CD4-positive, alpha-beta T cell (primary cell): ENCODE results near the gene CCL8. TPM values are rescaled to one million over a fixed set of nuclear protein-coding genes. Genes with fewer than 3 reads are reported as not detected.
"Not testable (repeated sequence)": the region's sequence is repeated elsewhere in the genome, so short reads cannot be mapped to it uniquely, and the experiment has no call there.

ENCODE experiments used
- ATAC-seq: fragments of 200-7000 bp; cut with Tn5 transposase; one replicate; pipeline ENCODE4 v1.10.0; 2022; ENCODE audit warnings: mild to moderate bottlenecking; ENCODE audit not compliant: poor library complexity
- CTCF ChIA-PET: fragments of 350-600 bp; sonication (Branson Sonifier 250); formaldehyde crosslinking; loops from one replicate; lab custom pipeline; 2021; ENCODE audit warnings: antibody characterized with exemption, inconsistent platforms; lab: Charles Lee
- POLR2A ChIA-PET: fragments of 350-600 bp; sonication (Branson Sonifier 250); formaldehyde crosslinking; loops from one replicate; lab custom pipeline; 2021; ENCODE audit warnings: antibody characterized with exemption, inconsistent platforms; lab: Charles Lee
- DNase-seq, 14 experiments: peaks; one replicate each; pipeline ENCODE4 v3.0.0-alpha.2; 2013 to 2020; ENCODE audit warnings: mixed read lengths in 2 of 14
- H3K27ac ChIP-seq, 2 donors: one replicate each; pipeline versions ENCODE4 v1.5.1 to v1.7.0; 2013; ENCODE audit warnings: low read length in 2 of 2, low read depth in 1 of 2, mild to moderate bottlenecking in 1 of 2
- H3K27me3 ChIP-seq, 2 experiments: 1 replicate in 1 of 2; 2 replicates in 1 of 2; pipeline versions ENCODE4 v1.6.1 to v1.7.0; 2013; ENCODE audit warnings: low read length in 2 of 2, control low read depth in 1 of 2, mild to moderate bottlenecking in 1 of 2, moderate library complexity in 1 of 2; ENCODE audit not compliant: insufficient read depth in 2 of 2, control insufficient read depth in 1 of 2
- H3K36me3 ChIP-seq: one replicate; pipeline ENCODE4 v1.6.1; 2013; ENCODE audit warnings: low read length, control low read depth; ENCODE audit not compliant: insufficient read depth
- H3K4me1 ChIP-seq: one replicate; pipeline ENCODE4 v1.6.1; 2013; ENCODE audit warnings: low read length, control low read depth; ENCODE audit not compliant: insufficient read depth
- H3K4me3 ChIP-seq: one replicate; pipeline ENCODE4 v1.5.1; 2013; ENCODE audit warnings: mild to moderate bottlenecking, low read length, moderate library complexity
- H3K9me3 ChIP-seq, 2 experiments: 1 replicate in 1 of 2; 2 replicates in 1 of 2; pipeline versions ENCODE4 v1.6.1 to v1.7.0; 2013; ENCODE audit warnings: low read length in 2 of 2, mild to moderate bottlenecking in 2 of 2, control low read depth in 1 of 2, moderate library complexity in 1 of 2; ENCODE audit not compliant: control insufficient read depth in 1 of 2, insufficient read depth in 1 of 2
- H3K27ac Mint-ChIP-seq: one replicate; pipeline ENCODE4 v1.8.0; 2020; ENCODE audit warnings: mixed read lengths
- H3K27me3 Mint-ChIP-seq: one replicate; pipeline ENCODE4 v1.8.0; 2021; ENCODE audit warnings: mixed read lengths
- H3K36me3 Mint-ChIP-seq: one replicate; pipeline ENCODE4 v1.8.0; 2021; ENCODE audit warnings: low read depth, mixed read lengths
- H3K4me1 Mint-ChIP-seq: one replicate; pipeline ENCODE4 v1.8.0; 2021; ENCODE audit warnings: low read depth, mixed read lengths
- H3K4me3 Mint-ChIP-seq: one replicate; pipeline ENCODE4 v1.8.0; 2020; ENCODE audit warnings: mild to moderate bottlenecking, mixed read lengths
- H3K9me3 Mint-ChIP-seq: one replicate; pipeline ENCODE4 v1.8.0; 2020; ENCODE audit warnings: mixed read lengths
- CTCF ChIP-seq: fragments of 200-600 bp; IDR thresholded peaks from one replicate; pipeline ENCODE4 v1.8.0; 2022; ENCODE audit warnings: antibody characterized with exemption, mild to moderate bottlenecking
- intact Hi-C, 2 experiments: fragments of 100-400 bp; cut with DNase I in 1 of 2; cut with micrococcal nuclease in 1 of 2; formaldehyde crosslinking; loops; one replicate each; pipeline versions ENCODE4 v1.15.1 to v1.9.0; 2023 to 2025; cut with DNase I, micrococcal nuclease
- total RNA-seq, 174 experiments: library from RNA in 2 of 174; stranded (reverse) in 2 of 174; gene quantifications; one replicate each; pipeline ENCODE4 v1.2.3 and lab custom pipeline; 2021 to 2026

The CCL8 gene
- total RNA-seq, 2 experiments from 2014 or later: not detected

GRCh38 chr17:34318474-34318873 lies 761 bp upstream of the CCL8 start:
- CTCF ChIA-PET: no interaction called here
- H3K27me3 ChIP-seq: peaks cover 0 to 7% of the 10 kb centered on the region in 2 experiments
- no peaks in the 10 kb centered on the region for H3K4me1 Mint-ChIP-seq
- no peaks in the 10 kb centered on the region for H3K9me3 Mint-ChIP-seq
- no peaks in the 10 kb centered on the region for H3K4me1 ChIP-seq
- intact Hi-C loops: no loop called here
- TF ChIP-seq CTCF: no peak
- no peak overlapping the region for H3K27ac ChIP-seq
- H3K36me3 Mint-ChIP-seq: no peaks in the 10 kb centered on the region
- POLR2A ChIA-PET: no interaction called here
- no peak overlapping the region for H3K4me3 Mint-ChIP-seq
- ATAC-seq (no peak), DNase-seq (peak in 2 of 14 experiments; percentile 13 to 20)
- no peak overlapping the region for H3K27ac Mint-ChIP-seq
- H3K4me3 ChIP-seq: no peak overlapping the region
- peaks cover 23% of the 10 kb centered on the region for H3K27me3 Mint-ChIP-seq
- no peaks in the 10 kb centered on the region for H3K36me3 ChIP-seq
- H3K9me3 ChIP-seq: no peaks in the 10 kb centered on the region

- TF ChIP-seq CTCF: no peak
- Histone ChIP-seq H3K4me3 (no peak overlapping the region), H3K36me3 (no peaks in the 10 kb centered on the region), H3K27me3 (peaks cover 0 to 4% of the 10 kb centered on the region in 2 experiments), H3K27ac (no peak overlapping the region), H3K9me3 (no peaks in the 10 kb centered on the region), H3K4me1 (no peaks in the 10 kb centered on the region)
- ATAC-seq: no peak
- no peak overlapping the region for H3K27ac Mint-ChIP-seq
- H3K9me3 Mint-ChIP-seq: peaks cover 5% of the 10 kb centered on the region
- peaks cover 8% of the 10 kb centered on the region for H3K27me3 Mint-ChIP-seq
- DNase-seq: no peak
- H3K36me3 Mint-ChIP-seq: no peaks in the 10 kb centered on the region
- intact Hi-C loops: no loop called here
- POLR2A ChIA-PET: no interaction called here
- H3K4me1 Mint-ChIP-seq: no peaks in the 10 kb centered on the region
- H3K4me3 Mint-ChIP-seq: no peak overlapping the region
- CTCF ChIA-PET: interaction anchor here (1.5 kb wide), 1 partner anchor 11 kb away, joined by 3 read pairs; no protein-coding TSS in a partner anchor
Observed at GRCh38 chr17:34321964-34322363, 2.7 kb downstream of the CCL8 start.

GRCh38 chr17:34327580-34327979 lies 8.3 kb downstream of the CCL8 start:
- POLR2A ChIA-PET: not testable (repeated sequence)

GRCh38 chr17:34337701-34338100 lies 18.5 kb downstream of the CCL8 start:
- Mint-ChIP-seq H3K4me1 (no peaks in the 10 kb centered on the region), H3K9me3 (no peaks in the 10 kb centered on the region), H3K27ac (no peak overlapping the region), H3K4me3 (no peak overlapping the region), H3K27me3 (peaks cover 49% of the 10 kb centered on the region), H3K36me3 (no peaks in the 10 kb centered on the region)
- no peak for TF ChIP-seq CTCF
- CTCF ChIA-PET: no interaction called here
- no peaks in the 10 kb centered on the region for H3K27me3 ChIP-seq
- no peaks in the 10 kb centered on the region for H3K36me3 ChIP-seq
- intact Hi-C loops: no loop called here
- H3K9me3 ChIP-seq: no peaks in the 10 kb centered on the region
- H3K4me1 ChIP-seq: no peaks in the 10 kb centered on the region
- POLR2A ChIA-PET: no interaction called here
- H3K27ac ChIP-seq: no peak overlapping the region
- ATAC-seq (no peak), DNase-seq (no peak)
- no peak overlapping the region for H3K4me3 ChIP-seq

More at GRCh38 chr17:34327580-34327979, 8.3 kb downstream of the CCL8 start:
- H3K27ac ChIP-seq, H3K27me3 ChIP-seq, H3K9me3 ChIP-seq, intact Hi-C loops, H3K4me1 ChIP-seq, H3K4me3 Mint-ChIP-seq, H3K9me3 Mint-ChIP-seq, CTCF ChIA-PET, H3K36me3 ChIP-seq, ATAC-seq, H3K4me1 Mint-ChIP-seq, H3K4me3 ChIP-seq, DNase-seq, H3K27ac Mint-ChIP-seq, H3K36me3 Mint-ChIP-seq: not testable (repeated sequence)
- H3K27me3 Mint-ChIP-seq: peaks cover 18% of the 10 kb centered on the region
